Measurements from ENCODE around the gene PRKAR2A.

The PRKAR2A gene

DNA sequence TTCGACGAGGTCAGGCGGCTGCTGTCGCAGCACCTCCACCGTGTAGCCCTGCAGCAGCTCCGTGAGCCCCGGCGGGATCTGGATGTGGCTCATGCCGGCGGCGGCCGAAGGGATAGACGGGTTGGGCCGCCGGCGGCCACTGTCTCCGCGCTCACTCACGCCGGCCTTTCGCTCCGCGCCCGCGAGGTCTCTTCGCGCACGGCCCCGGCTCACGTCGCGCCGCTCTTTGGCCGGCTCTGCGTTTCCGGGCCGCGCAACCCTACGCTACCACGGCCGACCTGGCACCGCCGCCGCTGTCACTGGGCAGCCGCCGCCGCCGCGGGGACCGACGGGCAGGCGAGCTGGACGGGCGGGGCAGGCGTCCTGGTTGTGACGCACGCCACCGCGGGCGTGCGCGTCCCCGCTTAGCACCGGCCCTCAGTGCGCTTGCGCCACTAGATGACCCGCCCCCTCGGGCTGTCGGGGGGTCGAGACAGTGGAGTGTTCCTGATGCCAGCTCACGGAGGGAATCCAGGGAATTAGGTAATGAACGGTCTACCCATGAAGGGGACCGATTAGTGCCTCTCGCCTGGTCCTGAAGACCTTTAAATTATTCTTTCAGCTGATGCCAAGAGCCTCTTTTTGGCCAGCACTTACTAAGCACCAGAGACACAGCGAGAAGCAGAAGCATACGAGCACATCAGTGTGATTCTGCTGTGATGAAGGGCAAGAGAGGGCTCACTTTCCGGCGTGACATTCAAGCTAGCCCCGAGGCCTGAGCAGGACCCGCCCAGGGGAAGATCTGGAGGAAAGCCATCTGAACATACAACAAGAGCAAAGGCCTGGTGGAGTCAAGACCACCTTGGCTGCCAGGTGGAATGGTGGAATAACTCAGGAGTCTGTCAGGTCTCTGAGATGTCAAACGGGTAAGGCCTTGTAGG lies at the start of gene PRKAR2A:
TSS of gene PRKAR2A (minus strand) at position 371 of the 920 bp plus-strand sequence. CDS start at position 93, 278 bp downstream.
- DNase-seq: peak; percentile 93 to 97 (median 95)

DNA sequence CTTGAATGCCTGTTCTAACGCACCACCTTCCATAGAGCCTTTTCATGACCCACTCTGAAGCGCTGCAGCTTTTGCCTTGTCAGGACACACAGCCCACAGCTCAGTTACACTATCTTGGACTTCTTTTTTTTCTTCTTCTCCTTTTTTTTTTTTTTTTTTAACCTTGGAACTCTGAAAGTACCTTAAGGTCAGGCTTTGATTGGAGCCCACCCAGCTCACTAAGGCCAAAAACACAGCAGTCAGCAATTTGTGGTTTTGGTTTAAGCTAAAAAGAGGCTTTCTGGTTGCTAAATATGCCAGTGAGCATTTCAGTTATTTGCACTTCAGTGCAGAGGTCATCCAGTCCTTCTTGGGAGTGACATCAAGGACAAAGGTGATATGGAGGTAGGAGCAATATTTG lies 49.3 kb upstream of the PRKAR2A start:
- peak; percentile 52 to 58 (median 54) for DNase-seq

DNA sequence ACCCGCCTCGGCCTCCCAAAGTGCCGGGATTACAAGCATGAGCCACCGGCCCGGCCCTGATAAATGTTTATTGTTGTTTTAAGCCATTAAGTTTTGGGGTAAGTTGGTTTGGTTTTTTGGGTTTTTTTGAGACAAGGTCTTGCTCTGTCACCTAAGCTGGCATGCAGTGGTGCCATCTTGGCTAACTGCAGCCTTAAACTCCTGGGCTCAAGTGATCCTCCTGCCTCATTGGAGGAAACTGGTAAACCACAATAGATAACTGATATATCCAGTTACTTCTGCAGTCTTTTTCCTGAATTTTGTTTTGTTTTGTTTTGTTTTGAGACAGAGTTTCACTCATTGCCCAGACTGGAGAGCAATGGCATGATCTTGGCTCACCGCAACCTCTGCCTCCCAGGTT lies 46.8 kb upstream of the PRKAR2A start:
- no peak for DNase-seq

DNA sequence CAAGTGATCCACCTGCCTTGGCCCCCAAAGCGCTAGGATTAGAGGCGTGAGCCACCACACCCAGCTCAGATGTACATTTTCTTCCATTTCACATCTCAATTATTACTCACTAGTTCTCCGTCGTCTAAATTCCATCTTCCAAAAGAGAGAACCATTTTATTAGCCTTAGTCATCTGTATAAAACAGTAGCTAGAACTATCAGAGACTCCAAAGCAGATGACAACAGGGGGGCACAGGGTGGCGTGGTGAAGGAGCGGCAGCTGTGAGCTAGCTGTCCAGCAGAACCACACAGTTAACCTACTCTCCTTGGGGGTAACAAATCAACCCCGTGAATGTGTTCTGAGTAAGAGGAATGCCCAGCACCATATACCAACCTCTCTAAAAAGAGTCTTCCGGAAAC lies 43.9 kb upstream of the PRKAR2A start:
- DNase-seq: no peak

DNA sequence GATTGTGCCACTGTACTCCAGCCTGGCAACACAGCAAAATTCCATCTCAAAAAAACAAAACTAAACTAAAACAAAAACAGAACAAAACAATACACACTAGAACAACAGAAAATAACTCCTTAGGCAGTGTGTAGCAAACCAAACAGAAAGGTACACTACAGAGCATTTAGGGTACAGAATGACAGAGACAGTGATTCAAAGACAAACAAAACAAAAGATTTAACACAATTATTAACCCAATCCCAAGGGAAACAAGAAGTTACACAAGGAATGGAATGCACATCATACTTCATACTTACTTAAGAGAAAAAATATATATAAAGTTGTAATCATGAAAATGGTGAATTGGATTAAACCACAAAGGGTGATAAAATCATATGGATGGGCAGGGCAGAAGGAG lies 38.1 kb upstream of the PRKAR2A start:
- no peak for DNase-seq

DNA sequence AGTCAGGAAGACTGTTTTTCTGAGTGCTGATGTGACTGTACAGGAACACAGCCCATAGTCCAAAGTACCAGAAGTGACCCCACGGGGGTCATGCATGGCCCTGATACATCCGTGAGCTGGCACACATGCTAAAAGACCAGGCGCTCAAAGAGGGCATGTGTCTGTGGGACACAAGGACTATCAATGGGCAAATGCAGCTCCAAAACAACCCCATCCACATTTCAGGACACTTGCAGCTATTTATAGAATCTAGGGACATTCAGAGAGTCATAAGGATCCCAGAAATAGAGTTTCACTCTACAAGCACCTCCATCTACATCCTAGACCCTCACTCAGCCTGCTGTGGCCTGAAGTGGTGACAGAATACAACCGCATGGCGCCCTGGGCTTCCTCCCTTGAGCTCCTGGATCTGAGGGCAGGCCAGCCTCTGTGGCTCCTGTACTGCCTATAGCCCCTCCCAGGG lies 34.0 kb upstream of the PRKAR2A start:
- DNase-seq: no peak

DNA sequence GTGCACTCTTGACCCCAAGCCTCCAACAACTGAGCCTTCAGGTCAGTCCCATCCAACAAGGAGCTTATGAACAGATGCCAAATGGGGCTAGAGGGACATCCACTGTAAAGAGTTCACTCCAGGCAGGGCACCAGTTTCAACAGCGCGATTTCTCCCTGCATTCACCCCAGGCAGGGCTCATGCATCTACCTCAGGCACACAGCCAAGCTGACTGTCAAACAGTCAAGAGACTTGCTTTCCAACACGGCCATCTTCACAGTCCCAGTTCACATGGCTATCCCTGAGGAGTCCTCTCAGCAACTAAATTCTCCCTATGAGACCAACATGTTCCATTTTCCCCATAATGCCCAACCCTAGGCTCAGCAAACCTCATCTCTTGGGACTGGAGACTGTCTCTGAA lies 33.3 kb upstream of the PRKAR2A start:
- DNase-seq: no peak

DNA sequence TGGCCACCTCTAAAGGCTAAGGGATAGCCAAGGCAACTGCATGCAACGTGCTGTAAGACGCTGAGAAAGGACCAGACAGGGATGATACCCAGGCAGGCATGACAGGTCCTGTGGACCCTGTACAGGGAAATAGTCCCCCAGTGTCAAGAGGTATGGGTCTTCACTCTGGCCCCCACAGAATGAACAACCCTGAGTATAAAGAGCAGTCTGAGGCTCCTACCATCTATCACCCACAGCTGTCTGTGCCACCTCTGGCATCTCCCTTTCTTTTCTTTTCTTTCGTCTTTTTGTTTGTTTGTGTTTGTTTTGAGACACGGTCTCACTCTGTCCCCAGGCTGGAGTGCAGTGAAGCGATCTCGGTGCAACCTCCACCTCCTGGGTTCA lies 32.3 kb upstream of the PRKAR2A start:
- DNase-seq: no peak

DNA sequence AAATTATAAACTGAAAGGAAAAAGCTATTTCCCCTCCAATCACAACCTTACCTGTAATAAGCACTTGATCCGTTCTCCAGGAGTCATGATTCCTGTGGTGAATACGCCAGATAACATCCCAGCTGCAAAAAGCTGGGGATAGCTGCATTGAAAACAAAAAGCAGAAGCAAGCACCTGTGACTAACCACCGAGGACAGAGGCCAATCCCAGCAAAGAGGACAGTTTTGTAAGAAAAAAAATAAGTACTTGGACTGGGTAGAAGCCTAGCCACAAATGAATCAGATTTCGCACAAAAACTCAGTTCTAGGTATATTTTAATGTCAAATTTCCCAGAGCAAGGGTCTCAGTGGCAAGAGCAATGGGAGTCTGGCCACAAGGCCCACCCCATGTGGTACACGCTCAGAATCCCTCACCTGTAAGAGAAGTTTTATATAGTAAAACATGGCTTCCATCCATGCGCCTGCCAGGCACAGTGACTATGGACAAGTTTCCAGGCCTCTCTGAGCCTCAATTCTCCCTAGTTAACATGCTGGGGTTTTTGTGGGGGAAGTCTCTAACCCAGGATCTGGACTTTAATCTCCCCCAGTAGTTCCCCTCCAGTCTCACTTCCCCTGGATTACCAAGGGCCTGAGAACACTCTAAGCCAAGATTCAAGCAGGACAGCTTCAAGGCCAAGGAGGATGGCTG lies 31.8 kb upstream of the PRKAR2A start:
- peak; percentile 73 to 79 (median 74) for DNase-seq

DNA sequence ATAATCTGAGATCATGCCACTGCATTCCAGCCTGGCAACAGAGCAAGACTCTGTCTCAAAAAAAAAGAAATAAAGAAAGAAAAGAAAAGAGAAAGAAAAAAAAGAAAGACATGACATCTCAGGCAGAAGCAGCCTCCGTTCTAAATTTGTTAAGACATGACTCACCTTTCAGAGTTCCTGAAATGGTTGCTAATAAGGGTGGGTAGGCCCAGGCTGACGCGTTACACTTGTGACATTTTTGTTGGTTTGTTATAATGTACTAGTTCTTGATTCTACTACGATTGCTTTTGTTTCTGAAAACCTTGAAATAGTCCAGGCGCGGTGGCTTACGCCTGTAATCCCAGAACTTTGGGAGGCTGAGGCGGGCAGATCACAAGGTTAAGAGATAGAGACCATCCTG lies 30.0 kb upstream of the PRKAR2A start:
- peak; percentile 68 to 87 (median 80) for DNase-seq

DNA sequence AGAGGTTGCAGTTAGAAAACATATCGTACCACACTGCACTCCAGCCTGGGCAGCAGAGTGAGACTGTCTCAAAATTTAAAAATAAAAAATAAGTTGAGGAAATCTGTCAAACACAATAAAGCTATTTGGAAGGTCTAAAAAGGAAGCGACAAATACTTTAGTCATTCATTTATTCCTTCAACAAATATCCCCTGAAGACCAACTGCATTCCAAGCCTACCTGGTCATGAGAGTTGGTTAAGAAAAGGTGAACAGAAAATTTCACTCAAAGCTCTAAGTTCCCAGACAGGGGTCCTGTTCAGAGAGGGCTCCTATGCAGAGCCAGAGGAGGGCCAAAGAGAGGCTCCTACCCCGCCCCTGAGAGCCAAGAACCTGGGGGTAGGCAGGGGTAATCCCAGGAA lies 15.4 kb upstream of the PRKAR2A start:
- DNase-seq: peak in 1 of 3 donors; percentile 14

DNA sequence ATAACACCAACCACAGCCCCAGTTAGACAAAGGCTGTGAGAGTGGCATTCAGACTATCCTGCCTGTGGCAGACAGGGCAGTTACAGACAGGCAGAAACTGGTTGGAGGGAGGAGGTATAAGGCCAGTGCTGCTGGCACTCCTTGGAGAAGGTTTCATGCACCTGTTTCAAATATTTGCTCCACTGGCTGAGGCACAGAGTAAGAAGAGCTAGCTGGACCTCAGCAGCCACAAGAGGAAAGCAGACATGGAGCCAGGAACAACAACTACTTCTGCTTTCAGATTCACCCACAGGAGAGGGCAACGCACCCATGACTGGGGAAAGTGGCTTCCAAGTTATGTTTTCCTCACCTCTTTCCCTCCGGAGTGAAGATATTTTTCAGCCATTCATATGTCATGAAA lies 11.5 kb upstream of the PRKAR2A start:
- peak; percentile 25 to 38 (median 31) for DNase-seq

DNA sequence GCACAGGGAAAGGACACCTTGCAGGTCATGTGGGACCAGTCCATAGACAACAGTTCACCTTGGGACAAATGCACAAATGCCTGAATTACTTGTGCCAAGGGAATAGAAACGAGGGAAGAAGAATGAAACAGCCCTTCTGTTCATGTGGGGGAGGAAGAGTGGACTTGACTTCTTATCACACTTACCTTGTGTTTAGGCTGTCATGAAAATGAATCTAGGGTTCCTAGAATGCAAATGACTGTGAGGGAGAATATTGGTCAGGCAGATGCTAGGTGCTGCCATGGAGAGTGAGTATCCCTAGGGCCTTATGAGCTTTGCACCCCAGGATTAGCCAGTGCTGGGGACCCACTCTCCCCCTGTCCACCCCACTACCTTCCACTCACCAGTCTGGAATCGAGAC lies 11.0 kb upstream of the PRKAR2A start:
- peak in 1 of 3 donors; percentile 16 for DNase-seq

DNA sequence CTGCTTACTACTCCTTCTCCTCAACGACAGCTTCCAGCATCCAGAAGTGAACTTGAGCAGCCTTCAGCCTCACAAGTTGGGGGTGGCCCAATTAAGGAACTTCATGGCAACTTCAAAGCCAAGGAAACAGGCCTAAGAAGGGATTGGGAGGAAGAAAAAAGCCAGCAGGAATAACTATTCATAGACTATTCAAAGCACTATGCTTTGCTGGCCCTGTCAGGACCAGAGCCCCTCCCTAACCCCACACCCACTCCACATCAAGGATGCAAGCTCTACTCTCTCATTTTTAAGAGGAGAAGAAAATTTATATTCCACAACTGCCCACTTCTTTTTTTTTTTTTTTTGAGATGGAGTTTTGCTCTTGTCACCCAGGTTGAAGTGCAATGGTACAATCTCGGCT lies 10.0 kb upstream of the PRKAR2A start:
- peak in 1 of 3 donors; percentile 18 for DNase-seq

DNA sequence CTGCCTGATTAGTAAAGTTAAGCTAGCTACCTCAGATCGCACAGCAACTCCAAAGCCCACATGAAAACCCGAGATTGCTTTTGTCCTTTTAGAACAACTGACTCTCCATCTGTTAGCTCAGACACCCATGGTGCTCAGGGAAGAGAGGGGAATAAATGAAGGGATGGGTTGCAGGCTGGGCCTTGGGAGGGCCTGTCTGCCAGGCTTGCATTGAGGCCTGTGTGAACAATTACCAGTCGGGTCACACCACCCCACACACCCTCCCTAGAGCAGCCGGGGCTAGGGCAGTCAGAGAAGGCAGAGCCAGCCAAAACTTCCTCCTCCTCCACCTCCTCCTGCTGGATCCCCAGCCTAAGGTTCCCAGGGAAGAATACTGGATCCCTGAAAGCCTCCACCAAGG lies 8.8 kb upstream of the PRKAR2A start:
- peak in 1 of 3 donors; percentile 16 for DNase-seq

DNA sequence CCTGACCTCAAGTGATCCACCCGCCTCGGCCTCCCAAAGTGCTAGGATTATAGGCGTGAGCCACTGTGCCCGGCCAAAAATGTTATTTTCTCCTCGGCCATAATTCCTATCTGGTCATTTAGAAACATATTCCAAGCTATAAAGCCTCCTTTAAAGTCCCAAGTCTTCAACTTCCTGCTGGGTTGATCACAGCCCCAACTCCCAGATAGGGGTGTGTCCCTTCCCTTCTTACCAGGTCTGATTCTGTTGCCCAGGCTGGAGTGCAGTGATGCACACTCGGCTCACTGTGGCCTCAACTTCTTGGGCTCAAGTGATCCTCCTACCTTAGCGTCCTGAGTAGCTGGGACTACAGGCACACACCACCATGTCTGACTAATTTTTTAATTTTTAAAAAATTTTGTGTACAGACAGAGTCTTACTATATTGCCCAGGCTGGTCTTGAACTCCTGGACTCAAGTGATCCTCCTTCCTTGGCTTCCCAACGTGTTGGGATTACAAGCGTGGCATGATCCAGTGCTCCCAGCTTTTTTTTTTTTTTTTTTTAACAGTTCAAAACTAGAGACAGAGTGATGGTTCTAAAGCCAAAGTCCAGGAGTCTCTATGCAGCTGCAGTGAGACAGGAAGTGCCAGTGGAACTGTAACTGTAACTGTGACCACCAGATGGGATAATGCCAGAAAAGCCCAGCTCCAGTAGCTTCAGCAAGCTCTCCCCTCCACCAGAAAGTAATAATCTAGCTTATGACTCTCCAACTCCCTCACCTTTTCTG lies 8.2 kb upstream of the PRKAR2A start:
- peak in 1 of 3 donors; percentile 13 for DNase-seq

DNA sequence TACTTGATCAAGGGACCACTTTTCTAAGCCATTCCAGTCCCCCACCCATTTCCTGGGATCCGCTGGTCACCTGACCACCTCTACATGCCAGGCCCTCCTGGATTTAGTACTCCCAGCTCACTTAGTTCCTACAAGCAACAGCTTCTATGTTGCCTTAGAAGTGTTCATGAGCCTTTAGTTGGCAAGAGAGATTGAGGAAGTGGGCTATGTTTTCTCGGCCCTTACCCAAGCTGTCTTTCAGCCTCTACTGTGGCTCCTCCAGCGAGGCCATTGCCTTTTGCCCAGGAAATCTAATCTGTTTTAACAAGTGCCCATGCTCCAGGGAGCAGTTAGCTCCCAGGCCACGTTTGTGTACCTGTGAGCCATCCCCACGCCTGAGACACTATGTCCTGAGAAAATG lies 4.5 kb upstream of the PRKAR2A start:
- peak in 1 of 3 donors; percentile 8 for DNase-seq

DNA sequence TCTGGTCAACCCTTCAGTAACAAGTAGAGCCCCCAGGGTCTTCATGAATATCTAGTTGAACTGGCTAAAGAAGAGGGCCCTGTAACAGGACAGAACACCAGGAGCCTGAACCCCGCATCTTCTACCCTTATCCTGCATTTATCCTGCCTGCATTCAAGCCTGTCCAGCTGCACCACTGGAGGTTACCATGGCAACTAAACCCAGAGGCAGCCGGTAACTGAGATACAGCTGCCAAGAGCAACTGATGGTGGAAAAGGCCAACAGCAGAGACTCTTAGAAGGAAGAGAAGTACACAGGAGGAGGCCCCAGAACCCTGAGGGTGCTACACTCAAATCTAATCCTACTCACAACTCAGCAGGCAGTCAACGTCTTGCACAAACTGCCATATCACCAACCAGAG lies 3.7 kb upstream of the PRKAR2A start:
- peak in 1 of 3 donors; percentile 14 for DNase-seq

DNA sequence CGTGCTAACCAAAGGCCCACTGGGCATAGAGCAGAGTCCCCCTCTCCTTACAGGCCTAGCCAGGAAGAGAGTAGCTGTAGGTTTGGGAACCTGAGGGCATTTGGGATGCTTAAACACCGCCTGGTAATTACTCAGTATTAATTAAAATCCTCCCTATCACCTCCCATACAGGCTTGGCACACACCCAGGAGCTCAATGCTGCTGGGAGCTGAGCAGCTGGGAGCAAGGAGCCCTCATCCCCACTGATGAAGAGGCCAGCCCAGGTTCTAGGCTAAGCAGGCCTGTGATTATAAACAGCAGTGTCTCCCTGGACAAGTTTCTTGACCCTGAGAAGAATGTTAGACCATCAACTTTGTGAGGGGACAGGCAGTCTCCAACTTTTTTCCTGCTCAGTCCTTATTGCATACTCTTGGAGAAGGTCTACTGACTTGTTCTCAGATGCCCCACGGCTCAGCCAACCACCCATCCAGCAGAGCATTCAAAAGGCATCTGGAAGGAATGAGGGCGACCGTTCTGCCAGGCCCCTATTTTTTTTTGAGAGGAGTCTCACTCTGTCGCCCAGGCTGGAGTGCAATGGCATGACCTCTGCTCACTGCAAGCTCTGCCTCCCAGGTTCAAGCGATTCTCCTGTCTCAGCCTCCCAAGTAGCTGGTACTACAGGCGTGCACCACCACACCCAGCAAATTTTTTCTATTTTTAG lies 1.3 kb upstream of the PRKAR2A start:
- DNase-seq: peak in 1 of 3 donors; percentile 9

DNA sequence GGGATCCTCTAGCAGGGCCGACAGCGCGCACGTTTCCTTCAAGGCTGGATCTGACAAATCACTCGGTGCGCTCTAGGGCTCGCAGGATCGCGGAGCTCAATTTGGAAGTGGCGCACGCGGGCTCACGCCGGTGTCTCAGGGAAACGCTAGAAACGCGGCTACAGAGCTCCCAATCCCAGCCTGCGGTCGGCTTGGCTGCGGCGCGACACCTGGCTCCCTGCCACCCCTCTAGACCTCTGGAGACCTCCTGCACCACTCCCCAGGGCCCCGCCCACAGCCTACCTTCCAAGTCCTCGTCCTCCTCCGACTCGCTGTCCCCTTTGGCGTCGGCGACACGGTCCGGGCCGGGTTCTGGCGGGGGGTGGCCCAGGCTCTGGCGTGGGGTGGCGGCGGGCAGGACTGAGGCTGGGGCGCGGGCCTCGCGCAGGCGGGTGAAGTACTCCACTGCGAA lies 596 bp downstream of the PRKAR2A start:
- peak; percentile 62 to 75 (median 68) for DNase-seq

DNA sequence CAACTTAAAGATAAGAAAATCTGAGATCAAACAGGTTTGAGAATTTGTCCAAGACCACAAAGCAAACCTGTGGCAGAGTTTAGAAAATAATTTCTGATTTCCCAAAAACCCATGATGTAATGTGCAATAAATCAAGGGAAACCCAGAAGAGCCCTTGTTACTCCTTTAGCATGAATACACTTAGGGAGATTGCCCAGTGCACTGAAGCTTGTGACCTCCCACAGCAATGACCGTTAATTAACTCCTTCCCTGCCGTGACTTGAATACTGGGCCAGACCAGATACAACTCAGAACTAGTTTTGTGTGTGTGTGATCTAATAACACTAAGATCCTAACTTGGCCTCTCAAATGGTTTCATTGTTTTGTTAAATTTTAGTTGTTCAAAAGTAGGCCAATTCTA lies 2.5 kb downstream of the PRKAR2A start:
- peak; percentile 23 to 33 (median 28) for DNase-seq

DNA sequence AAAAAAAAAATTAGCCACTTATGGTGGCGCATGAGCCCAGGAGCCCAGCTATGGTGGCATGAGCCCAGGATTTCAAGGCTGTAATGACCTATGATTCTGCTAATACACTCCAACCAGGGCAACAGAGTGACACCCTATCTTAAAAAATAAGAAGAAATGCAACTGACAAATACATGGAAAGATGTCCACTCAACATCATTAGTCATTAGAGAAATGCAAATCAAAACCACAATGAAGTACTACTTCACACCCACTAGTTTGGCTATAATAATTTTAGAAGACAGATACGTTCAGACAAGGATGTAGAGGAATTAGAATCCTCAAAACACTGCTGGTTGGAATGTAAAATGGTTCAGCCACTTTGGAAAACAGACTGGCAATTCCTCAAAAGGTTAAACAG lies 10.5 kb downstream of the PRKAR2A start:
- DNase-seq: peak in 1 of 3 donors; percentile 29

Measured in suppressor macrophage treated with lipopolysaccharide for 1 hour (primary cell).